ENCODE results near the gene PCBP4. TPM values are rescaled to one million over a fixed set of nuclear protein-coding genes. Genes with fewer than 3 reads are reported as not detected.

The PCBP4 gene
- total RNA-seq, 1 experiment from 2014 or later, result 45.8 TPM

DNA sequence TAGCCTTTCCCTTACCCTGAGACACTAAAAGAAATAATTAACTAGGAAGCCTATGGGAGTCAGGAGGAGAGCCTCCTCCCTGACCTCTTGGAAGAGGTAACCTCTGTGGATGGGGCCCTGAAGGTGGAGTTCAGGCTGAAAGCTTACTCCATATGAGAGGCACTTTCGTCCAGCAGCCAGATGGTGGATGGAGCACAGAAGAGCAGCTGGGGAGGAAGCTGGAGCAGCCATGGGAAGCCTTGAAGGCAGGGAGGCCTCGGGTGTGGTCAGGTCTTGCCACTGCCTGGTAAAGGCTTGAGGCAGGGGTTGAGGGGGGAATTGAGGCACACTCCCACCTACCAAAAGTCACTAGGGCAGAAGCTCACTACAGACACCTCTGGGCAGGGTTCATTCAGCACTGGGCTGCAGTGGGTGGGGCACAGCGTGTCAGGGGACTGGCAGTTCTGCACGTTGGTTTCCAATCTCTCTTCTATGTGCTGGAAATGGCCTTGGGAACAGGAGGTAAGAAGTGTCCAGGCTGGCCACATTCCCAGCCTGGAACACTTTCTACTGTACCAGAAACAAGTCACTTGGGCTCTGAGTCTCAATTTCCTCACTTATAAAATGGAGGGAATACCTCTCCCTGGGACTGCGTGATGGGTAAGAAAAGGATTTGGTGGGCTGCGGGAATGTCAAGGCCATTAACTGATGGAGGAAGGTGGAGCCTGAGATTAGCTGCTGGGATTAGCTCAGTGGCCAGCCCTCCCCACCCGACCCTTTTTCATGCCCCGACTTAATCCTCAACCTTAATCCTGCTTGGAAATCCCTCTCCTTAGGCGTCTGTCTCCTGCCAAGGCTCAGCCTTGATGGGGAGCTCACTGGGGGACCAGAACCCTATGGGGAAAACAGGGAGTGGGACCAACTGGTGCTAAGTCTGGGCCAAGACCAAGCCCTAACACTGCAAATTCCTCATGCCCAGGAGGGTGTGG, 5.4 kb downstream of the PCBP4 start:
- ATAC-seq, result no peak
- Histone ChIP-seq H3K79me2 (ENCODE audit: low read length) (no peaks in the 10 kb centered on the region), H3K9me2 (replicated peaks; ENCODE audit: low read length) (no peaks in the 10 kb centered on the region), H3K9ac (ENCODE audit: low read length) (no peak overlapping the region), H3K4me1 (ENCODE audit: insufficient read depth, low read length) (peaks cover 6% of the 10 kb centered on the region), H4K20me1 (ENCODE audit: low read length) (no peaks in the 10 kb centered on the region), H2AFZ (ENCODE audit: low read length) (no peak overlapping the region), H3F3A (ENCODE audit: low read length, unreplicated experiment) (no peaks in the 10 kb centered on the region), H3K4me3 (ENCODE audit: low read length) (no peak overlapping the region), H3K27ac (ENCODE audit: low read length) (no peak overlapping the region), H3K36me3 (ENCODE audit: low read depth, low read length) (no peaks in the 10 kb centered on the region), H3K27me3 (ENCODE audit: low read length) (no peaks in the 10 kb centered on the region), H3K4me2 (ENCODE audit: low read length) (no peak overlapping the region), H3K9me3 (ENCODE audit: low read length) (no peaks in the 10 kb centered on the region)
- BruUV-seq (replicated peaks), result no TSS peak
- intact Hi-C loops (cut with micrococcal nuclease), result no loop called here
- ChIA-PET POLR2A (ENCODE audit: unreplicated experiment) (no interaction called here), CTCF (no interaction called here)
- no peak for TF ChIP-seq EZH2 (IDR thresholded peaks at IDR 0.05; ENCODE audit: low read length, unreplicated experiment)
- no peak for TF ChIP-seq EZH2phosphoT487 (IDR thresholded peaks at IDR 0.05; ENCODE audit: borderline replicate concordance, low read length)
- TF ChIP-seq, protein P1, sequence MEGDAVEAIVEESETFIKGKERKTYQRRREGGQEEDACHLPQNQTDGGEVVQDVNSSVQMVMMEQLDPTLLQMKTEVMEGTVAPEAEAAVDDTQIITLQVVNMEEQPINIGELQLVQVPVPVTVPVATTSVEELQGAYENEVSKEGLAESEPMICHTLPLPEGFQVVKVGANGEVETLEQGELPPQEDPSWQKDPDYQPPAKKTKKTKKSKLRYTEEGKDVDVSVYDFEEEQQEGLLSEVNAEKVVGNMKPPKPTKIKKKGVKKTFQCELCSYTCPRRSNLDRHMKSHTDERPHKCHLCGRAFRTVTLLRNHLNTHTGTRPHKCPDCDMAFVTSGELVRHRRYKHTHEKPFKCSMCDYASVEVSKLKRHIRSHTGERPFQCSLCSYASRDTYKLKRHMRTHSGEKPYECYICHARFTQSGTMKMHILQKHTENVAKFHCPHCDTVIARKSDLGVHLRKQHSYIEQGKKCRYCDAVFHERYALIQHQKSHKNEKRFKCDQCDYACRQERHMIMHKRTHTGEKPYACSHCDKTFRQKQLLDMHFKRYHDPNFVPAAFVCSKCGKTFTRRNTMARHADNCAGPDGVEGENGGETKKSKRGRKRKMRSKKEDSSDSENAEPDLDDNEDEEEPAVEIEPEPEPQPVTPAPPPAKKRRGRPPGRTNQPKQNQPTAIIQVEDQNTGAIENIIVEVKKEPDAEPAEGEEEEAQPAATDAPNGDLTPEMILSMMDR (conservative IDR thresholded peaks at IDR 0.05; ENCODE audit: low read depth, low read length), result no peak
- DNase-seq, result no peak

DNA sequence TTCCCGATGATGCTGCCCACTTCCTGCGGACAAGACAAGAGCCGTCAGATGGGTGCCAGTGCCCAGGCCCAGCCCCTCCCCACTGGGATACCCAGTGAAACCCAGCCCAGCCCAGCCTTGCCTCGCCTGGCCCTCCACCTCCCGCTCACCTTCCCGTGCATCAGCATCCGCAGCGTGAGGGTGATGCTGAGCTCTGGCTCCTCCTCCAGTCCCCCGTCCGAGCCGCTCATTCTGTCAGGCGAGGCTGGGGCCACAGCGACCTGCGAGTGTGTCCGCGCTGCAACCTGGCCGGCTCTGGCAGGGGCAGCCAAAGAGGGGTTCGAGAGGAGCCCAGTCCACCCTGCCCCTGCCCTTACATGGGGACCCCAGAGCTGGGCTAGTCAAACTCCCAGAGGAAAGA, 6.2 kb downstream of the PCBP4 start:
- Histone ChIP-seq H3K27me3 (ENCODE audit: low read length) (no peaks in the 10 kb centered on the region), H3K4me2 (ENCODE audit: low read length) (no peak overlapping the region), H3K9me3 (ENCODE audit: low read length) (no peaks in the 10 kb centered on the region), H2AFZ (ENCODE audit: low read length) (no peak overlapping the region), H4K20me1 (ENCODE audit: low read length) (no peaks in the 10 kb centered on the region), H3K9ac (ENCODE audit: low read length) (no peak overlapping the region), H3K36me3 (ENCODE audit: low read depth, low read length) (no peaks in the 10 kb centered on the region), H3K4me3 (ENCODE audit: low read length) (no peak overlapping the region), H3K79me2 (ENCODE audit: low read length) (no peaks in the 10 kb centered on the region), H3K9me2 (replicated peaks; ENCODE audit: low read length) (no peaks in the 10 kb centered on the region), H3K27ac (ENCODE audit: low read length) (no peak overlapping the region), H3F3A (ENCODE audit: low read length, unreplicated experiment) (no peaks in the 10 kb centered on the region), H3K4me1 (ENCODE audit: insufficient read depth, low read length) (no peaks in the 10 kb centered on the region)
- intact Hi-C loops (cut with micrococcal nuclease), result no loop called here
- BruUV-seq (replicated peaks), result no TSS peak
- TF ChIP-seq, protein P1 (conservative IDR thresholded peaks at IDR 0.05; ENCODE audit: low read depth, low read length), result no peak
- POLR2A ChIA-PET (ENCODE audit: unreplicated experiment), result no interaction called here
- DNase-seq (no peak), ATAC-seq (no peak)
- CTCF ChIA-PET, result no interaction called here

- H3K27me3 ChIP-seq (ENCODE audit: low read length), result no peaks in the 10 kb centered on the region
- no peaks in the 10 kb centered on the region for H3K9me2 ChIP-seq (replicated peaks; ENCODE audit: low read length)
- H3K9me3 ChIP-seq (ENCODE audit: low read length), result no peaks in the 10 kb centered on the region
- DNase-seq (no peak), ATAC-seq (no peak)
- BruUV-seq (replicated peaks), result no TSS peak
- no peaks in the 10 kb centered on the region for H4K20me1 ChIP-seq (ENCODE audit: low read length)
- H3F3A ChIP-seq (ENCODE audit: low read length, unreplicated experiment), result no peaks in the 10 kb centered on the region
- H3K4me2 ChIP-seq (ENCODE audit: low read length), result no peak overlapping the region
- H3K4me1 ChIP-seq (ENCODE audit: insufficient read depth, low read length), result no peaks in the 10 kb centered on the region
- no peak overlapping the region for H2AFZ ChIP-seq (ENCODE audit: low read length)
- POLR2A ChIA-PET (ENCODE audit: unreplicated experiment), result no interaction called here
- H3K9ac ChIP-seq (ENCODE audit: low read length), result no peak overlapping the region
- CTCF ChIA-PET, result no interaction called here
- no peak overlapping the region for H3K4me3 ChIP-seq (ENCODE audit: low read length)
- no peaks in the 10 kb centered on the region for H3K79me2 ChIP-seq (ENCODE audit: low read length)
- no peak for TF ChIP-seq EZH2 (IDR thresholded peaks at IDR 0.05; ENCODE audit: low read length, unreplicated experiment)
- TF ChIP-seq, protein P1 (conservative IDR thresholded peaks at IDR 0.05; ENCODE audit: low read depth, low read length), result no peak
- H3K36me3 ChIP-seq (ENCODE audit: low read depth, low read length), result no peaks in the 10 kb centered on the region
- intact Hi-C loops (cut with micrococcal nuclease), result no loop called here
- H3K27ac ChIP-seq (ENCODE audit: low read length), result no peak overlapping the region
Measured at GRCh38 chr3:51960386-51960785, 6.9 kb downstream of the PCBP4 start.

Measured in PC-3 (cell line).